GM18508 (cell line): Measurements from ENCODE around the gene PIK3C2G.

Experiments used
- ATAC-seq: cut with Tn5 transposase; IDR thresholded peaks from one replicate; pipeline ENCODE4 v1.9.1; 2021; ENCODE audit warnings: moderate number of reproducible peaks; ENCODE audit not compliant: insufficient read depth, unreplicated experiment

The PIK3C2G gene

GRCh38 chr12:18586581-18586980 lies 325.3 kb downstream of the PIK3C2G start:
- no peak for ATAC-seq

DNA sequence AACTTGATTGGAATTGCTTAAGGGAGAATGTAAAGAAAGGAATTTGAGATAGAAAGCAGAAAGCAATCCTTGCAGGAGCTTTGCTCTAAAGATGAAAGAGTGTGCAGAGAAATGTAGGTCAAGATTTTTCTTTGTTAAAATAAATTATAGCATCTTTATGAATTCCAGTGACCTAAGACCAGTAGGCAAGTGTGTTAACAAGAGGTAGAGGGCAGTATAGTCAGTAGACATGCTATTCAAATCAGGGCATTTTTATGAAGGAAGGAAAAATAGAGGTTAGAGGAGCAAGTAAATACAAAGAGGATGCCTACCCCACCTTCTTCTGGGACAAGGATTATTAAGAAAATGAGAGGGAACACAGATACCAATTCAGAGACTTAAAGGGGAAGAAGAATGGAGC lies 328.0 kb downstream of the PIK3C2G start:
- ATAC-seq = no peak

DNA sequence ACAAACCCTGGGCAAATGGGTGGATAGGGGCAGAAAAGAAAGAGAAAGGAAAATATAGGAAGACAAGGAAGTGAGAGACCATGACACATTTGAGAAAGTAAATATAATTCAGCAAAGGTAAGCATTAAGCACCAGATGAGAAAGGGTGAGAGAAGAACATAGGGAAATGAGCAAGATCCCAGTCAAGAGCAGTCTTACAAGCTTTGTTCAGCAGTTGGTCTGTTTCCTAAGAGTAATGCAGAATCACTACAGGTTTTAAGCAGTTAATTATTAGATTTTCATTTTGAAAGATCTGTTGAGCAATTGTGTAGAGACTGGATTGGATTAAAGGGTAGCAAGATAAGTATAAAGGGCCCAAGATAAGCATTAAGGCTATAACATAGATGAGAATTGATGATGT lies 330.2 kb downstream of the PIK3C2G start:
- ATAC-seq = no peak

- ATAC-seq = no peak
Observed at GRCh38 chr12:18595412-18595811, 334.1 kb downstream of the PIK3C2G start.

DNA sequence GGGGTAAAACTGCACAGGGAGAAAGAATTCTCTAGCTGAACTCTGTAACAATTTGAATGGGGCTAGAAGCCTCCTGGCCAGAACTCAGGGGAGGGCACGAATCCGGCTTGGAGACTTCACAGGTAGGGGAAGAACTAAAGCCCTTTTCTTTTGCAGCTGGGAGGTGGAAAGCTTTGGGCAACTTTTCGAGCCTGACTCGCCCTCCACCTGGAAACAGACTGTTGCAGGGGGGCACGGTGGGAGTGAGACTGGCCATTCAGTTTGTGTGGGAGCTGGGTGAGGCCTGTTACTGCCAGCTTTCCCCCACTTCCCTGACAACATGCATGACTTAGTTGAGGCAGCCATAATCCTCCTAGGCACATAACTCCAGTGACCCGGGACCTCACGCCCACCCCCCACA lies 340.6 kb downstream of the PIK3C2G start:
- no peak for ATAC-seq

- no peak for ATAC-seq
Observed at GRCh38 chr12:18612971-18613370, 351.7 kb downstream of the PIK3C2G start.

- no peak for ATAC-seq
Observed at GRCh38 chr12:18620986-18621385, 359.7 kb downstream of the PIK3C2G start.

GRCh38 chr12:18629445-18629844 lies 368.1 kb downstream of the PIK3C2G start:
- no peak for ATAC-seq

DNA sequence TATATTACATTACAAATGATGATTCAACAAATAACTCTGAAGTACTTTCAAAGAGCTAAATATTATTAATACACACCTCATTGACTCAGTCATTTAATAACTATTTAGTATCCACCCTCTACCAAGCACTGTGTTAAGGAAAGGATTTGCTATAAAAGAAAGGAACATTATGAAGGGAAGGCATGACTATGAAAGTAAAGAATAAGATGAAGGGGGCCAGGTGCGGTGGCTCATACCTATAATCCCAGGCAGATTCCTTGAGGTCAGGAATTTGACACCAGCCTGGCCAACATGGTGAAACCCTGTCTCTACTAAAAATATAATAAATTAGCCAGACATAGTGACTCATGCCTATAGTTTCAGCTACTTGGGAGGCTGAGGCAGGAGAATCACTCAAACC lies 368.6 kb downstream of the PIK3C2G start:
- no peak for ATAC-seq

DNA sequence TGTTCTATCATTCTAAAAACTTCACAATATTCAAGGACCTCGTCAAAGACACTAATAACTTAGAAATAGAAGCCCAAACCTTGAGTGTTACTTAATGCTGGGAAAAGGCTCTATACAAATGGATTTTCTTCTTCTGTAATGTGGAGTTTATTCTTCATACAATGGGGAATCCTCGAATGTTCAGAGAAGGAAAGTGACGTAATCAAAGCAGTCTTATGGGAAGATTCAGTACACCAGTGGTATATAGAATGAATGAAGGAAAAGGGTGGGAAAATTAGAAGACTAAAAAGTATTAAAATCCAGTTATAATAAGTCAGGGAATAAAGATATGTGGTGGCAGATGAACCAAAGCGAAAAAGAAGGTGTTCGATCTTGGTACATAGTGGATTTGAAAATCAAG lies 370.0 kb downstream of the PIK3C2G start:
- no peak for ATAC-seq

GRCh38 chr12:18632848-18633247 lies 371.5 kb downstream of the PIK3C2G start:
- ATAC-seq = no peak

DNA sequence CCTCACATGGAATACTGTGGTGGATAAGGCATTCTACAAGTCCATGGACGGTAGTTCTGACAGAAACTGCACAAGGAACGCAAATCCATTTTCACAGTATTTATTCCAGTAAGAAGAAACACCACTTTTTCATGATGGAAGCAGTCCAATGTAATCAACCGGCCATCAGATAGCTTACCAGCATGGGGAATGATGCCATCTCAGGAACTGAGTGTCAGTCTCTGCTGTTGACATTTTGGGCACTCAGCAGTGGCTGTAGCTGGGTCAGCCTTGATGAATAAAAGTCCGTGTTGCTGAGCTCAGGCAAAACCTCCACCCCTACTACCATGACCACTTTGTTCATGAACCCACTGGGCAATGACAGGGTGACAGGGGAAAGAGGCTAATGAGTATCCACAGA lies 373.1 kb downstream of the PIK3C2G start:
- no peak for ATAC-seq

- no peak for ATAC-seq
Observed at GRCh38 chr12:18640321-18640955, 379.1 kb downstream of the PIK3C2G start.

DNA sequence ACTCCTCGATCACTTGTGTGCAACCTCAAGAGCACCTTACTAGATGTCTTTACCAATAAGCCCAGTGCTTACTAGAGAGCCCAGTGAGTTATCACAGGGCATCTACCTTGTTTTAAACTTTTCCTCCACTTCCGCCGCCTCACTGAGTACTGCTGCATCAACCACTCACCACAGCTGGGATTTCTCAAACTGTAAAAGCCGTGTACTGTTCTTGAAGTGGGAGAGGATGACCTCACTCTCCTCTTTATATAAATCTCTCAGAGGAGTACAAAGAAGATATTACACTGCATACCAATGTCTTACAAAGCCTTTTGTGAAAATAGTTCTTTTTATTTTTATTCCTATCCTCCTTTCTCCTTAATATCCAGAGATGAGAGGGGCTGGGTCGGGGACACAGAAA lies 382.4 kb downstream of the PIK3C2G start:
- no peak for ATAC-seq

- no peak for ATAC-seq
Observed at GRCh38 chr12:18644564-18644963, 383.2 kb downstream of the PIK3C2G start.

- ATAC-seq = no peak
Observed at GRCh38 chr12:18646286-18646890, 385.1 kb downstream of the PIK3C2G start.

DNA sequence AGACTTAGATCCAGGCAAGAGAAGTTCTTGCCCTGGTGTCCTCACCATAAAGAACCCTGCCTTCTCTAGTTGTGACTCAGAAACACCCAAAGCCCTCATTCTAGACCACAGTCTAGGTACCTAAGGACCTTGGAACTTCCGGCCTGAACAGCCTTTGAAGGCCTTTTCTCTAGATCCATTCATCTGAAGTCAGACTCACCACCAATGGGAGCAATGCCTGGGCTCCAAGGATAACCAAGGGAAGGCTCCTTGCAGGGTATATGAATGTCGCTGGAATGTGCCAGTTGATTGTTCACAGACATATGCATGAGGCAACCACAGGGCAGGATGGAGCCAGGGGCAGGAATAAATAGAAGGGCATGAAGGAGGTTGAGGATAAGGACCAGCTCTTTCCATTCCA lies 390.2 kb downstream of the PIK3C2G start:
- no peak for ATAC-seq

- ATAC-seq = no peak
Observed at GRCh38 chr12:18652596-18652995, 391.3 kb downstream of the PIK3C2G start.

GRCh38 chr12:18653465-18653864 lies 392.1 kb downstream of the PIK3C2G start:
- no peak for ATAC-seq

- ATAC-seq = no peak
Observed at GRCh38 chr12:18655351-18655750, 394.0 kb downstream of the PIK3C2G start.

- ATAC-seq = no peak
Observed at GRCh38 chr12:18658179-18658578, 396.9 kb downstream of the PIK3C2G start.

DNA sequence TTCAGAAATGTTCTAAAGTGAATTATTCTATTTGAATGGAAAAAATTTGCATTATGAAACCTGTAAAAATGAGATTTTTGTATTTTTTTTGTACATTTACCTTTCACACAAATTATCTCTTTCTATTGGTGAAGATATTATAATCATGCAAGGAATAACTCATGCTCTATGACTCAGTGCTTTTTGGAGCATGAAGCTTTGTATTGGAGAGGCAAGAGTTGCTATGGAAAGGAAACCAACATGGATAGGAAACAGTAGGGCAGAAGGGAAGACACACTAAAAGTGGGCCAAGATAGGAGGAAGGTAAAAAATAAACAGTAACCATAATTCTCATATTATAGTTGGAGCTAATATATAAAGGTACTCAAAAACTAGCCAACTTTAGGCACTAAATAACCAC lies 397.5 kb downstream of the PIK3C2G start:
- ATAC-seq = no peak
